Right atrium auricular region (tissue), 2 donors: ENCODE data around the gene HRH4. TPM values are rescaled to one million over a fixed set of nuclear protein-coding genes. Genes with fewer than 3 reads are reported as not detected.

Experiments
- total RNA-seq, 2 donors: library from RNA; depleted of rRNA; stranded (reverse); fragments of >200 nt; gene quantifications; one replicate each; pipeline ENCODE4 v1.1.0, GENCODE V29; 2016

Gene HRH4
- total RNA-seq, 2 donors from 2014 or later = not detected

Other genes with a start within 250 kb of the HRH4 start
- gene OSBPL1A, start 62.8 kb upstream of the HRH4 start, total RNA-seq = 10 to 100 TPM; 57.0 to 86.7 TPM
- 10 to 100 TPM; 10.9 to 16.9 TPM for gene IMPACT, start 34.0 kb upstream of the HRH4 start, total RNA-seq